Natural killer cell treated with Interleukin-12 subunit alpha and Interleukin-12 subunit beta and Interleukin-15 and Interleukin-18, amount 100 ng/mL, for 72 hours (primary cell): ENCODE data around the gene GPD1L. TPM values are rescaled to one million over a fixed set of nuclear protein-coding genes. Genes with fewer than 3 reads are reported as not detected.
"Not testable (repeated sequence)": the region's sequence is repeated elsewhere in the genome, so short reads cannot be mapped to it uniquely, and the experiment has no call there.

ENCODE experiments used
- ATAC-seq, 2 donors: fragments of 150-1000 bp; cut with Tn5 transposase in 1 of 2; sonication (Bioruptor Pico), chemical (Tn5 transposase) in 1 of 2; 2 replicates each; pipeline ENCODE4 v1.10.0; 2021
- DNase-seq: peaks from one replicate; pipeline ENCODE4 v3.0.0; 2022; ENCODE audit warnings: low spot score
- H3K27ac Mint-ChIP-seq, 2 donors: 1 replicate in 1 of 2; 2 replicates in 1 of 2; pipeline ENCODE4 v1.8.0; 2022; ENCODE audit warnings: mixed read lengths in 2 of 2, mild to moderate bottlenecking in 1 of 2, moderate library complexity in 1 of 2
- H3K27me3 Mint-ChIP-seq, 2 donors: 1 replicate in 1 of 2; 2 replicates in 1 of 2; pipeline ENCODE4 v1.8.0; 2022; ENCODE audit warnings: mixed read lengths in 2 of 2
- H3K36me3 Mint-ChIP-seq: one replicate; pipeline ENCODE4 v1.8.0; 2022; ENCODE audit warnings: mixed read lengths
- H3K4me1 Mint-ChIP-seq, 2 donors: 1 replicate in 1 of 2; 2 replicates in 1 of 2; pipeline ENCODE4 v1.8.0; 2022; ENCODE audit warnings: low read depth in 2 of 2, mixed read lengths in 2 of 2, mild to moderate bottlenecking in 1 of 2
- H3K4me3 Mint-ChIP-seq: one replicate; pipeline ENCODE4 v1.8.0; 2022; ENCODE audit warnings: mixed read lengths
- H3K9me3 Mint-ChIP-seq: 2 replicates; pipeline ENCODE4 v1.8.0; 2022; ENCODE audit warnings: mixed read lengths
- total RNA-seq, 2 donors: library from RNA; stranded (reverse); gene quantifications; one replicate each; pipeline ENCODE4 v1.2.3, GENCODE V29; 2022

GPD1L gene
- total RNA-seq, 2 donors from 2014 or later = 8.8 to 18.4 TPM

GRCh38 chr3:32089476-32089875 lies 16.9 kb upstream of the GPD1L start:
- Mint-ChIP-seq H3K27me3 (peaks cover 9 to 22% of the 10 kb centered on the region in 2 donors), H3K27ac (no peak overlapping the region), H3K9me3 (peaks cover 3% of the 10 kb centered on the region), H3K4me1 (peaks cover 0 to 11% of the 10 kb centered on the region in 2 donors), H3K4me3 (no peak overlapping the region), H3K36me3 (no peaks in the 10 kb centered on the region)
- ATAC-seq (no peak), DNase-seq (no peak)

GRCh38 chr3:32093204-32093603 lies 13.2 kb upstream of the GPD1L start:
- Mint-ChIP-seq H3K27ac (no peak overlapping the region), H3K4me3 (no peak overlapping the region), H3K27me3 (peaks cover 15 to 25% of the 10 kb centered on the region in 2 donors), H3K36me3 (no peaks in the 10 kb centered on the region), H3K4me1 (peaks cover 0 to 14% of the 10 kb centered on the region in 2 donors), H3K9me3 (peaks cover 1% of the 10 kb centered on the region)
- no peak for ATAC-seq
- DNase-seq = no peak

DNA sequence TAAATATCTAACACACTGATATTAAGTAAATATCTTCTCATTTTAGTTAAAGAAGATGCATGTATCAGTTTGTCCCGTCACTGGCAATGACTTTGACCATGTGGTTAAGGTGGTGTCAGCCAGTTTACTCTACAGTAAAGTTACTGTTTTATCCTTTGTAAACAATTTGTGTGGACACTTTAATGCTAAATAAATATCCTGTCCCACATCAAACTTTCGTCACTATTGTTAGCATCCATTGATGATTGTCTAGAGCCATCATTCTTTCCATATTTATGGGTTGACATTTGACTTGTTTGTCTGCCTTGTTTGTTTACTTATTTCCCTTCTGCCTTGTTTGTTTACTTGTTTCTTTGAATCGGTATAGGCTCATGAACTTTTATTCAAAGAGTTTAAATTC lies 11.0 kb upstream of the GPD1L start:
- Mint-ChIP-seq H3K36me3 (no peaks in the 10 kb centered on the region), H3K27me3 (peaks cover 24% of the 10 kb centered on the region in 2 donors), H3K9me3 (no peaks in the 10 kb centered on the region), H3K4me3 (no peak overlapping the region), H3K4me1 (peaks cover 0 to 19% of the 10 kb centered on the region in 2 donors), H3K27ac (no peak overlapping the region)
- DNase-seq = no peak
- no peak for ATAC-seq

DNA sequence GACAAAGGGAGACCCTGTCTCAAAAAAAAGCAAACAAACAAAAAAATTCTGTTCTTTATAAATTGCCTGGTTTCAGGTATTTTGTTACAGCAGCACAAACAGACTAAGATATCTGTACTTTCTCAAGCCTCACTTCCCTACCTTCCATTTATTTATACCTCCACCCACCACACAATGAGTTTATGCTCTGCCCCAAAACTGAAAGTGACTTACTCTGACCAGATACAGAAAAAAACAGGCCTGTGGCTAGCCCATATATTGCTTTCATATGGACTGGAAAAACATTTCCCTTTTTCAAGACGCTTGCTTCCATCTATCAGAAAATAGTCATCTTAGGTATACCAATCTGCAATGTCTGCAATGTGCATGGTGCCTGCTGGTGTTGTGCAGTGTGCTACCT lies 8.7 kb upstream of the GPD1L start:
- peaks cover 8% of the 10 kb centered on the region for H3K9me3 Mint-ChIP-seq
- DNase-seq (no peak), ATAC-seq (no peak)
- peaks cover 0 to 8% of the 10 kb centered on the region in 2 donors for H3K4me1 Mint-ChIP-seq
- no peak overlapping the region for H3K4me3 Mint-ChIP-seq
- H3K36me3 Mint-ChIP-seq = peaks cover 10% of the 10 kb centered on the region
- H3K27me3 Mint-ChIP-seq = peaks cover 12 to 22% of the 10 kb centered on the region in 2 donors
- H3K27ac Mint-ChIP-seq = no peak overlapping the region

- Mint-ChIP-seq H3K27me3 (peaks cover 8 to 15% of the 10 kb centered on the region in 2 donors), H3K4me1 (peaks cover 0 to 8% of the 10 kb centered on the region in 2 donors), H3K4me3 (no peak overlapping the region), H3K27ac (no peak overlapping the region), H3K36me3 (peaks cover 10% of the 10 kb centered on the region), H3K9me3 (peaks cover 8% of the 10 kb centered on the region)
- DNase-seq = no peak
- no peak for ATAC-seq
Observed at GRCh38 chr3:32098528-32098927, 7.9 kb upstream of the GPD1L start.

DNA sequence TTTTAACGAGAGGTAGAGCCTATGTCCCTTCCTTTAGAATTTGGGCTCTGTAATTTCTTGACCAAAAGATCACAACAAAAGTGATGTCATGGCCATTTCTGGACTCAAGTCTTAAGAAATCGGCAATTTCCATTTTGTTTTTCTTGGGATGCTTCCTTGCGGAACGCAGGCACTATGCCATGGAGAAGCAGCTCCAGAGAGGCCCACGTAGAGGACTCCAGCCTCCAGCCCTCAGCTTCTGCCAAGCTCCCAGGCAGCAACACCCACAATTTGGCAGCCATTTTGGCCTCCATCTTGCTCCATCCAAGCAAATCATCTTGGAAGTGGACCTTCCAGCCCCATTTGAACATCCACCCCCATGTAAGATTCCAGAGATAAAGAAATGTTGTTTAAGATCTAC lies 6.0 kb upstream of the GPD1L start:
- no peak overlapping the region for H3K4me3 Mint-ChIP-seq
- H3K36me3 Mint-ChIP-seq = peaks cover 10% of the 10 kb centered on the region
- ATAC-seq = no peak
- no peak overlapping the region for H3K27ac Mint-ChIP-seq
- peaks cover 8% of the 10 kb centered on the region for H3K9me3 Mint-ChIP-seq
- peaks cover 2 to 15% of the 10 kb centered on the region in 2 donors for H3K27me3 Mint-ChIP-seq
- DNase-seq = no peak
- peaks cover 0 to 8% of the 10 kb centered on the region in 2 donors for H3K4me1 Mint-ChIP-seq

- H3K4me1 Mint-ChIP-seq = peaks cover 9 to 17% of the 10 kb centered on the region in 2 donors
- DNase-seq (no peak), ATAC-seq (no peak)
- no peak overlapping the region for H3K27ac Mint-ChIP-seq
- H3K27me3 Mint-ChIP-seq = peaks cover 2 to 9% of the 10 kb centered on the region in 2 donors
- H3K36me3 Mint-ChIP-seq = peaks cover 10% of the 10 kb centered on the region
- peaks cover 8% of the 10 kb centered on the region for H3K9me3 Mint-ChIP-seq
- H3K4me3 Mint-ChIP-seq = no peak overlapping the region
Observed at GRCh38 chr3:32102289-32102688, 4.1 kb upstream of the GPD1L start.

GRCh38 chr3:32104492-32104891 lies 1.9 kb upstream of the GPD1L start:
- Mint-ChIP-seq H3K27ac (no peak overlapping the region), H3K9me3 (peaks cover 8% of the 10 kb centered on the region), H3K4me3 (no peak overlapping the region), H3K27me3 (peaks cover 0 to 1% of the 10 kb centered on the region in 2 donors), H3K4me1 (peaks cover 19 to 20% of the 10 kb centered on the region in 2 donors), H3K36me3 (peaks cover 10% of the 10 kb centered on the region)
- ATAC-seq (no peak), DNase-seq (no peak)

DNA sequence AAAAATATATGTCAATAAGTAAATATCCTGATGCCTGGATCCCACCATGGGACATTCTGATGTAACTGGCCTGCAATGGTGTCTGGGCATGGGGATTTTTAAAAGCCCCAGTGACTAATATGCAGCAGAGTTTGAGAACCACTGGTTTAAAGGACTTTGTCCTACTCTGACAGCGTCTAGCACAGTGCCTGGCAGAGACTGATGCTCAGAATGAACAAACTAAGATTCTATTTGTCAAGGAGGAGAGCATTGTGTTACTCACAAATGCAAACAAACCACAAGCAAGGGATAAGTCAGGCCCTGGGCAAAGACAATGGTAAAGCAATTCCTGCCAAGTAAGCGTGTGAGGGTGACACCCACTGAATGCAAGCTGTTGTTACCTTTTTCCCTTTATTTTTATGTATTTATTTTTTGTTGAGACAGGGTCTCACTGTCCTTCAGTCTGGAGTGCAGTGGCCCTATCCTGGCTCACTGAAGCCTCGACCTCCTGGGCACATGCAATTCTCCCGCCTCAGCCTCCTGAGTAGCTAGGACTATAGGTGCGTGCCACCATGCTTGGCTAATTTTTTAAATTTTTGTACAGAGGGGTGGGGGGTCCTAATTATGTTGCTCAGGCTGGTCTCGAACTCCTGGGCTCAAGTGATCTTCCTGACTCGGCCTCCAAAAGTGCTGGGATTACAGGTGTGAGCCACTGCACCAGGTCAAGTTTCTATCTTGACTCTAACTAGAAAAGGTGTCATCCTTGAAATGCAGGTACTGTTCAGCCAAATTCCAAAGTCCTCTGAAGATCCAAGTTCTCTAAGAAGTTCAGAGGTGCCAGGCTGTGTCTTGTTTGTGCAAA lies 909 bp upstream of the GPD1L start:
- peaks cover 8% of the 10 kb centered on the region for H3K9me3 Mint-ChIP-seq
- H3K27me3 Mint-ChIP-seq = no peaks in the 10 kb centered on the region
- no peak for ATAC-seq
- H3K4me3 Mint-ChIP-seq = peak overlapping the region; percentile 96
- H3K4me1 Mint-ChIP-seq = peaks cover 21 to 23% of the 10 kb centered on the region in 2 donors
- peaks cover 10% of the 10 kb centered on the region for H3K36me3 Mint-ChIP-seq
- DNase-seq = no peak
- peak overlapping the region; percentile 51 to 80 for H3K27ac Mint-ChIP-seq

- peaks cover 5% of the 10 kb centered on the region for H3K9me3 Mint-ChIP-seq
- DNase-seq = no peak
- peaks cover 26 to 28% of the 10 kb centered on the region in 2 donors for H3K4me1 Mint-ChIP-seq
- ATAC-seq = no peak
- H3K27ac Mint-ChIP-seq = peak overlapping the region; percentile 71 to 78
- H3K27me3 Mint-ChIP-seq = no peaks in the 10 kb centered on the region
- H3K36me3 Mint-ChIP-seq = peaks cover 5% of the 10 kb centered on the region
- H3K4me3 Mint-ChIP-seq = peak overlapping the region; percentile 96
Observed at GRCh38 chr3:32106929-32107362, 526 bp downstream of the GPD1L start.

- H3K36me3 Mint-ChIP-seq, ATAC-seq, H3K27me3 Mint-ChIP-seq, H3K27ac Mint-ChIP-seq, H3K9me3 Mint-ChIP-seq, H3K4me3 Mint-ChIP-seq, DNase-seq: not testable (repeated sequence)
- peaks cover 26 to 30% of the 10 kb centered on the region in 2 donors for H3K4me1 Mint-ChIP-seq
Observed at GRCh38 chr3:32108224-32108623, 1.8 kb downstream of the GPD1L start.

GRCh38 chr3:32109256-32109655 lies 2.8 kb downstream of the GPD1L start:
- Mint-ChIP-seq H3K36me3 (no peaks in the 10 kb centered on the region), H3K9me3 (no peaks in the 10 kb centered on the region), H3K4me3 (no peak overlapping the region), H3K27ac (peak overlapping the region in 1 of 2 donors; percentile 30), H3K27me3 (no peaks in the 10 kb centered on the region), H3K4me1 (peaks cover 36 to 38% of the 10 kb centered on the region in 2 donors)
- DNase-seq (no peak), ATAC-seq (no peak)

DNA sequence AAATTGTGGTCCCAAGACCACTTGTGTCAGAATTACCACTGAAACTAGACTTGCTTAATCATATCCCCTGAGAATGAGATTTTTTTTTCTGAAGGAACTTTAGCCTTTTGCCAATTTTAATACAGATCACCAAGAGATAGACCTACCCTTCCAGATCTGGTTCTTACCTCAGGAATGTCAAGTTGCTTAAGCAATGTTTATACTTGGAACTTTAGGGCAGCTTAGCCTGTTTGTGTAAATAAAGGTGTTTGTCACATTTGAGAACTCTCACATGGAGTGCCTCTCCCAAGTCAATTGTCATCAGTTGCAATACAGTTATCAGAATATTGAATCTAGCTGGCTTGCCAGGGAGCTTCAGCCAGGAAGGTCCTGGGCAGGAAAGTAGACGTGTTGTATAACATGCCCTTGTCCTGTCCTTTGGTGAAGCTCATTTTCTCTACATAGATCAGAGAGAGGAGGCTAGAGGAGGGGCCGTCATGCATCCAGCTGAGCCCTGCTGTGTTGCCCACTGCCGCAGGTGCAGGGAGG lies 3.9 kb downstream of the GPD1L start:
- DNase-seq = no peak
- H3K27me3 Mint-ChIP-seq = no peaks in the 10 kb centered on the region
- H3K27ac Mint-ChIP-seq = peak overlapping the region in 1 of 2 donors; percentile 30
- no peak for ATAC-seq
- H3K4me1 Mint-ChIP-seq = peaks cover 47 to 49% of the 10 kb centered on the region in 2 donors
- peaks cover 9% of the 10 kb centered on the region for H3K36me3 Mint-ChIP-seq
- no peaks in the 10 kb centered on the region for H3K9me3 Mint-ChIP-seq
- H3K4me3 Mint-ChIP-seq = no peak overlapping the region

DNA sequence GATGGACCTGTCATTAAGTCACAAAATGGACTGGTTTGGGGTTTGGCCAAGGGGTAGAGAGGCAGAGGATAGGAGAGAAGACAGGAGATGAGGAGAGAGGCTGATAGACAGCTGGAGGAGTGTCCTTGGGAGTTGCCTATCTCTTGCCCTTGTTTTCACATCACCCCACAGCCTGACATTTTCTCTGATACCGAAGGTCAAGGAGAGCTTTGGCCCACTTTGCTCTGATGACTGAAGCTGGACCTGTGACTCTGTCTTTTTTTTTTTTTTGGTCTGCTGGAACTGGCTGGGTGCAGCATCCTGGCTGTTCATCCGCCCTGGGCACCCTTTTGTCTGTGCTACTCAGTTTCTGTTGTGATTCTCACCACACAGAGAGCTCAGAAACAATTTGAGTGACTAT lies 5.1 kb downstream of the GPD1L start:
- no peak overlapping the region for H3K4me3 Mint-ChIP-seq
- peaks cover 10% of the 10 kb centered on the region for H3K36me3 Mint-ChIP-seq
- no peaks in the 10 kb centered on the region for H3K9me3 Mint-ChIP-seq
- ATAC-seq (no peak), DNase-seq (no peak)
- H3K27ac Mint-ChIP-seq = no peak overlapping the region
- H3K27me3 Mint-ChIP-seq = no peaks in the 10 kb centered on the region
- H3K4me1 Mint-ChIP-seq = peaks cover 46 to 50% of the 10 kb centered on the region in 2 donors
